ENCODE measurements around the gene TOP3B.

Gene TOP3B

DNA sequence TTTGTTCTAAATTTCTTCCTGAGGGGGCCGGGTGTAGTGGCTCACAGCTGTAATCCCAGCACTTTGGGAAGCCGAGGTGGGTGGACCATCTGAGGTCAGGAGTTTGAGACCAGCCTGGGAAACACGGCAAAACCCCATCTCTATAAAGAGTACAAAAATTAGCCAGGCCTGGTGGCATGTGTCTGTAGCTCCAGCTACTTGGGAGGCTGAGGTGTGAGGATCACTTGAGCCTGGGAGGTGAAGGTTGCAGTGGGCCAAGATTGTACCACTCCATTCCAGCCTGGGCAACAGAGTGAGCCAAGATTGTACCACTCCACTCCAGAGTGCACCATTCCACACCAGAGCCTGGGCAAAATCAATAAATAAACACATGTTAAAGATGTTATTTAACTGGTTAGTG, 20.6 kb upstream of the TOP3B start:
- ChIA-PET POLR2A (no interaction called here), CTCF (interaction anchor here (0.7 to 3.4 kb wide), 4 partner anchors 9 to 65 kb away, joined by 3 to 15 read pairs (median 3); partner anchors contain the start of gene PPM1F)
- TF ChIP-seq, protein P1, sequence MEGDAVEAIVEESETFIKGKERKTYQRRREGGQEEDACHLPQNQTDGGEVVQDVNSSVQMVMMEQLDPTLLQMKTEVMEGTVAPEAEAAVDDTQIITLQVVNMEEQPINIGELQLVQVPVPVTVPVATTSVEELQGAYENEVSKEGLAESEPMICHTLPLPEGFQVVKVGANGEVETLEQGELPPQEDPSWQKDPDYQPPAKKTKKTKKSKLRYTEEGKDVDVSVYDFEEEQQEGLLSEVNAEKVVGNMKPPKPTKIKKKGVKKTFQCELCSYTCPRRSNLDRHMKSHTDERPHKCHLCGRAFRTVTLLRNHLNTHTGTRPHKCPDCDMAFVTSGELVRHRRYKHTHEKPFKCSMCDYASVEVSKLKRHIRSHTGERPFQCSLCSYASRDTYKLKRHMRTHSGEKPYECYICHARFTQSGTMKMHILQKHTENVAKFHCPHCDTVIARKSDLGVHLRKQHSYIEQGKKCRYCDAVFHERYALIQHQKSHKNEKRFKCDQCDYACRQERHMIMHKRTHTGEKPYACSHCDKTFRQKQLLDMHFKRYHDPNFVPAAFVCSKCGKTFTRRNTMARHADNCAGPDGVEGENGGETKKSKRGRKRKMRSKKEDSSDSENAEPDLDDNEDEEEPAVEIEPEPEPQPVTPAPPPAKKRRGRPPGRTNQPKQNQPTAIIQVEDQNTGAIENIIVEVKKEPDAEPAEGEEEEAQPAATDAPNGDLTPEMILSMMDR (IDR thresholded peaks at IDR 0.05; ENCODE audit: control extremely low read depth, extremely low read depth, low read depth, missing control alignments) = no peak

DNA sequence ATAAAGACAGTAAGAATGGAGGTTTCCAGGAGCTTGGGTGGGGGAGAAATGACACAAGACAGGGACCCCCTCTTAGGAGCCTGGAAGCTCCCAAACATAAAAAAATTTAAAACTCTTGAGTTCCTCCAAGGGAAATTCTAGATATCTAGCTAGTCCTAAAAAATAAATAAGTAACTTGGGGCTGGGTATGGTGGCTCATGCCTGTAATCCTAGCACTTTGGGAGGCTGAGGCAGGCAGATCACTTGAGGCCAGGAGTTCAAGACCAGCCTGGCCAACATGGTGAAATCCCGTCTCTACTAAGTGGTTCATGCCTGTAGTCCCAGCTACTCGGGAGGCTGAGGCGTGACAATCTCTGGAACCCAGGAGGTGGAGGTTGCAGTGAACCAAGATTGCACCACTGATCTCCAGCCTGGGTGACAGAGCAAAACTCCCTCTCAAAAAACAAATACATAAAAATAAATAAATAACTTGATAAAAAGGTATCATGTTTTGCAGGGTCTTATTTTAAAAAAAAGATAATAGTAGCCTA, 20.0 kb upstream of the TOP3B start:
- ChIA-PET CTCF (interaction anchor here (0.8 to 3.4 kb wide), 5 partner anchors 8 to 65 kb away, joined by 3 to 15 read pairs (median 3); no protein-coding TSS in a partner anchor), POLR2A (no interaction called here)
- no peak for DNase-seq (ENCODE audit: extremely low spot score)
- TF ChIP-seq, protein P1 (IDR thresholded peaks at IDR 0.05; ENCODE audit: control extremely low read depth, extremely low read depth, low read depth, missing control alignments) = no peak

More for the DNA sequence above, 20.6 kb upstream of the TOP3B start:
- DNase-seq (ENCODE audit: extremely low spot score) = no peak

DNA sequence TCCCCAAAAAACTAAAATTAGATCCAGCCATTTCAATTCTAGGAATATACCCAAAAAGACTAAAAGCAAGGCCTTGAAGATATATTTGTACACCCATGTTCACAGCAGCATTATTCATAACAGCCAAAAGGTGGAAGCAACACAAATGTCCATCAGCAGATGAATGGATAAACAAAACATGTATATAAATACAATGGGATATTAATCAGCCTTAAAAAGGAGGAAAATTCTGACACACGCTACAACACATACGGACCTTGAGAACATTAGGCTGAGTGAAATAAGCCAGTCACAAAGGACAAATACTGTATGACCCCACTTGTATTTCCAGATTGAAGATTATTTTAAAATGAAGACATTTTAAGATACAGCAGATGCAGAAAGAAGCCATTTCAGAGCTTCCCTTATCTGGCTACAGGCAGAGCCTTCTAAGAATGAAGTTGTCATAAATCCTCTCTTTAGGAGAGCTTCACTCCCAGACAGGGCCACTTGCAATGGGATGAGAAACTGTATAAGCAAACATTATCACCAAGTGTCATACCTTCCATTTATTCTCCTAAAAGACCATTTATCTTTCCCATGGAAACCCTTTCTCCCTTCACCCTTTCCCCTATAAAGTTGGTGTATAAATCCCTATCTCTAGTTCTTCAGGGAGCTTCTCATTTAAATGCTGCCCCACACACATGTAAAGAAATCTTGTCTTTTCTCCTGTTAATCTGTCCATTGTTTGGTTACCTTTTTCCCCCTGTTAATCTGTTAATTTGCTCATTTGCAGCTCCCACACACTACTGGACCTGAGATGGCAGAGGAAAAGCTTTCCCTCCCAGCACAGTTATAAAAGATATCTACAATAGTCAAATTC, 19.3 kb upstream of the TOP3B start:
- CTCF ChIA-PET = interaction anchor here (0.8 to 3.4 kb wide), 5 partner anchors 9 to 64 kb away, joined by 3 to 15 read pairs (median 3); no protein-coding TSS in a partner anchor
- TF ChIP-seq, protein P1 (IDR thresholded peaks at IDR 0.05; ENCODE audit: control extremely low read depth, extremely low read depth, low read depth, missing control alignments) = no peak
- POLR2A ChIA-PET = no interaction called here
- DNase-seq (ENCODE audit: extremely low spot score) = no peak

DNA sequence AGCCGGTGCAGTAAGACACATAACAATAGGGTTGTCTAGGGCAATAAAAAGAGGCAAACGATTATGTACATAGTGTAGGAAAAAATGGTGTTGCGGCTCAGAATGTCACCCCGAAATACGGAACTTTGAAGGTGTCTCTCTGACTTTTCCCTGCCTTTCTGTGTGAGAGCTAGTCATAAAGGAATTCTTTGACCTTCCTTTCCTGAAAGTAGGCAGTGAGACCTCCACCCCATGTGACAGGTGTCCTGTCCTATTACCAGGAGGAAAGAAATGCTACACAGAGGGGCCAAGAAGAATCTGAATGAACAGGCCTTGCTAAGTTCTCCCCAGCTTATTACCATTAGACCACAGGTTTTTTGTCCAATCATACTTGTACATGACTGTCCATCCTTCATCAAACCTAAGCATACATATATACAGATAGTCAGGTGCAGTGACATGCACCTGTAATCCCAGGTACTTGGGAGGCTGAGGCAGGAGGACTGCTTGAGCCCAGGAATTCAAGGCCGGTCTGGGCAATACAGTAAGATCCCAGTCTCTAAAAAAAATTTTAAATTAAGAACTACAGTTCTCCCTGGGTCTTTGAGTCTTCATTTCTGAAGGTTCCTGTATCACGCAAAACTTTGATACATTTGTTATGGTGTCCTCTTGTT, 16.1 kb upstream of the TOP3B start:
- ChIA-PET POLR2A (no interaction called here), CTCF (interaction anchor here (1.4 kb wide), 1 partner anchor 9 kb away, joined by 4 read pairs; no protein-coding TSS in a partner anchor)
- no peak for DNase-seq (ENCODE audit: extremely low spot score)
- TF ChIP-seq, protein P1 (IDR thresholded peaks at IDR 0.05; ENCODE audit: control extremely low read depth, extremely low read depth, low read depth, missing control alignments) = no peak

DNA sequence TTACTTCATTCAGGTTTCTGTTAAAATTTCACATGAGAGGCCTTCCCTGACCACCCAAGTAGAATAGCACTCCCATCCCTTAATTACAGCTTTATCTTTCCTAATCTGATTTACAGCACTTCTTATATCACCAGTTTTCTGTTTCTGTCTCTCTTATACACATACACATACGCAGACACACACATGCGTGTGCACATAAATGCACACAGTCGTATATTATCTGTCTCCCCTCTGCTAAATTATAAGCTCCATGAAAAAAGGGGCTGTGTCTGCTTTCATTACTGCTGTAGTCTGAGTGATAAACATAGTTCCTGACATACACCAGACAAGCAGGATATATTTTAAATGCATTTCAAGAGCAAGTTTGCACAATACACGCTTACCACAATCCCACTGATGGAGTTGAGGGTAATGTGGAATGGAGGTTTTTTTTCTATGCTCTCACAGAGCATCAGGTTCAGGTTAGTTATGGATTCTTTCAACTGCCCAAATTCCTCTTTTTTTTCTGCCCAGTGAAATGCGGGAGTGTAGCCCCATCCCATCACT, 13.7 kb upstream of the TOP3B start:
- CTCF ChIA-PET = interaction anchor here (0.7 to 1.1 kb wide), 2 partner anchors 14 to 24 kb away, joined by 4 to 6 read pairs; no protein-coding TSS in a partner anchor
- POLR2A ChIA-PET = no interaction called here
- TF ChIP-seq, protein P1 (IDR thresholded peaks at IDR 0.05; ENCODE audit: control extremely low read depth, extremely low read depth, low read depth, missing control alignments) = no peak

DNA sequence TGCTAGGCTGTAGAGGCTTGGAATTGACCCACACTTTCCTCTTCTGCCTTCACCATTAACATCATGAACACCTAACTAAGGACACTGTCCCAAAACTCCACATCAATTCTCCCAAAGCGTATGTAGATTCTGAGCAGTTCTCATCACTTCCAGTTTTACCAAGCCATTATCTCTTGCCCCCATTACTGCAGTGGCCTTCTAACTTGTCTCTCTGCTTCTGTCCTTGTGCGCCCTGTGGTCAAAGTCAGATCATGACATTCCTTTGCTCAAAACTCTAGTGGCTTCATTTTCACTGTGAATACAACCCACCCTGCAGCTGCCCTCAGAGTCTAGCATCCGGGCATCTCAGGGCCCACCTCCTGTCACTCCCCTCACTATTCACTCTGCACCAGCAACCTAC, 13.1 kb upstream of the TOP3B start:
- no peak for DNase-seq (ENCODE audit: extremely low spot score)
- TF ChIP-seq, protein P1 (IDR thresholded peaks at IDR 0.05; ENCODE audit: control extremely low read depth, extremely low read depth, low read depth, missing control alignments) = no peak
- ChIA-PET CTCF (interaction anchor here (1.1 to 1.7 kb wide), 2 partner anchors 15 to 23 kb away, joined by 4 to 8 read pairs; no protein-coding TSS in a partner anchor), POLR2A (no interaction called here)

More for the DNA sequence above, 13.7 kb upstream of the TOP3B start:
- no peak for DNase-seq (ENCODE audit: extremely low spot score)

Measured in GM10248 (cell line).